Ecto neural progenitor cell (in vitro differentiated cells): Measurements from ENCODE around the gene BET1L.
"Not testable (repeated sequence)": the region's sequence is repeated elsewhere in the genome, so short reads cannot be mapped to it uniquely, and the experiment has no call there.

Source experiments
- DNase-seq: peaks from one replicate; pipeline ENCODE4 v3.0.0-alpha.2; 2018; ENCODE audit warnings: low spot score

The BET1L gene

GRCh38 chr11:227824-228379, 20.7 kb upstream of the BET1L start:
- no peak for DNase-seq

- no peak for DNase-seq
Observed at GRCh38 chr11:225734-226453, 18.7 kb upstream of the BET1L start.

GRCh38 chr11:224424-224823, 17.2 kb upstream of the BET1L start:
- DNase-seq = no peak

- no peak for DNase-seq
Observed at GRCh38 chr11:223884-224283, 16.7 kb upstream of the BET1L start.

- DNase-seq = no peak
Observed at GRCh38 chr11:223026-223789, 16.0 kb upstream of the BET1L start.

GRCh38 chr11:221998-222789, 15.0 kb upstream of the BET1L start:
- no peak for DNase-seq

- DNase-seq = no peak
Observed at GRCh38 chr11:221539-221938, 14.3 kb upstream of the BET1L start.

- not testable (repeated sequence) for DNase-seq
Observed at GRCh38 chr11:220641-221215, 13.5 kb upstream of the BET1L start.

GRCh38 chr11:218815-219593, 11.8 kb upstream of the BET1L start:
- no peak for DNase-seq

- no peak for DNase-seq
Observed at GRCh38 chr11:217704-218103, 10.5 kb upstream of the BET1L start.

GRCh38 chr11:216081-216974, 9.1 kb upstream of the BET1L start:
- no peak for DNase-seq

GRCh38 chr11:215581-216037, 8.4 kb upstream of the BET1L start:
- DNase-seq = no peak

GRCh38 chr11:214083-214482, 6.9 kb upstream of the BET1L start:
- DNase-seq = no peak

GRCh38 chr11:213111-213510, 5.9 kb upstream of the BET1L start:
- DNase-seq = no peak

- no peak for DNase-seq
Observed at GRCh38 chr11:212150-213100, 5.2 kb upstream of the BET1L start.

- DNase-seq = no peak
Observed at GRCh38 chr11:211741-212140, 4.5 kb upstream of the BET1L start.

GRCh38 chr11:211295-211694, 4.1 kb upstream of the BET1L start:
- no peak for DNase-seq

- no peak for DNase-seq
Observed at GRCh38 chr11:210803-211180, 3.6 kb upstream of the BET1L start.
